HepG2 (cell line): Measurements from ENCODE around the gene MAPRE3. TPM values are rescaled to one million over a fixed set of nuclear protein-coding genes. Genes with fewer than 3 reads are reported as not detected.
A peak's percentile ranks its signal among the peaks of the same experiment; 100 is the strongest.

ENCODE experiments used
- ARNT ChIP-seq: fragments of 450-650 bp; IDR thresholded peaks from 2 replicates; pipeline ENCODE4 v1.6.1; 2017
- BHLHE40 ChIP-seq: IDR thresholded peaks from 2 replicates; pipeline ENCODE4 v1.6.1; 2011; ENCODE audit warnings: low read length, improper control_type of control experiment
- CBX5 ChIP-seq: sonication (generic); formaldehyde crosslinking; IDR thresholded peaks from 2 replicates; pipeline ENCODE4 v1.4.0; 2020; ENCODE audit warnings: missing genetic modification reagents, borderline replicate concordance
- CHD2 ChIP-seq: IDR thresholded peaks from 2 replicates; pipeline ENCODE4 v1.6.1; 2011; ENCODE audit warnings: low read depth, low read length, improper control_type of control experiment
- ETV6 ChIP-seq: sonication (generic); formaldehyde crosslinking; conservative IDR thresholded peaks from 2 replicates; pipeline ENCODE4 v1.4.0; 2020; ENCODE audit warnings: missing genetic modification reagents
- FOXJ3 ChIP-seq: sonication (generic); formaldehyde crosslinking; IDR thresholded peaks from 2 replicates; pipeline ENCODE4 v1.4.0; 2020; ENCODE audit warnings: missing genetic modification reagents, mild to moderate bottlenecking, borderline replicate concordance
- MXI1 ChIP-seq: IDR thresholded peaks from 3 replicates; pipeline ENCODE4 v1.6.1; 2012; ENCODE audit warnings: low read depth, low read length, inconsistent platforms, borderline replicate concordance
- PCBP1 ChIP-seq: fragments of 200-400 bp; formaldehyde crosslinking; IDR thresholded peaks from 2 replicates; pipeline ENCODE4 v1.6.1; 2017; ENCODE audit warnings: mild to moderate bottlenecking, low read depth, low read length, borderline replicate concordance
- ZBTB7A ChIP-seq: sonication (generic); formaldehyde crosslinking; IDR thresholded peaks from 2 replicates; pipeline ENCODE4 v1.8.0; 2022; ENCODE audit warnings: mild to moderate bottlenecking, missing genetic modification reagents
- ZFAT ChIP-seq: sonication (generic); formaldehyde crosslinking; conservative IDR thresholded peaks from 2 replicates; pipeline ENCODE4 v1.8.1; 2023; ENCODE audit warnings: missing genetic modification reagents, inconsistent platforms
- ZFP41 ChIP-seq: sonication (generic); formaldehyde crosslinking; IDR thresholded peaks from 2 replicates; pipeline ENCODE4 v1.4.0; 2020; ENCODE audit warnings: mild to moderate bottlenecking, missing genetic modification reagents, borderline replicate concordance
- ZKSCAN5 ChIP-seq: sonication (generic); formaldehyde crosslinking; IDR thresholded peaks from 2 replicates; pipeline ENCODE4 v1.5.1; 2020; ENCODE audit warnings: mild to moderate bottlenecking, missing genetic modification reagents
- ZNF101 ChIP-seq: sonication (generic); formaldehyde crosslinking; IDR thresholded peaks from 2 replicates; pipeline ENCODE4 v1.4.0; 2020; ENCODE audit warnings: mild to moderate bottlenecking, low read depth, missing genetic modification reagents, borderline replicate concordance
- ZNF460 ChIP-seq: sonication (generic); formaldehyde crosslinking; IDR thresholded peaks from 2 replicates; pipeline ENCODE4 v1.5.1; 2020; ENCODE audit warnings: missing genetic modification reagents, mild to moderate bottlenecking, borderline replicate concordance
- ZNF530 ChIP-seq: sonication (generic); formaldehyde crosslinking; IDR thresholded peaks from 2 replicates; pipeline ENCODE4 v1.5.0; 2020; ENCODE audit warnings: low read depth, mild to moderate bottlenecking, missing genetic modification reagents
- ZNF556 ChIP-seq: sonication (generic); formaldehyde crosslinking; IDR thresholded peaks from 2 replicates; pipeline ENCODE4 v1.4.0; 2020; ENCODE audit warnings: mild to moderate bottlenecking, missing genetic modification reagents, borderline replicate concordance
- ZNF616 ChIP-seq: sonication (generic); formaldehyde crosslinking; IDR thresholded peaks from 2 replicates; pipeline ENCODE4 v1.5.0; 2020; ENCODE audit warnings: low read depth, mild to moderate bottlenecking, missing genetic modification reagents
- polyA plus RNA-seq, 8 experiments: library from polyadenylated mRNA; depleted of rRNA in 3 of 8; stranded (reverse) in 7 of 8; unstranded in 1 of 8; fragments of >200 nt; fragmentation: Illumina TruSeq in 4 of 8; extraction: Trizol in 4 of 8; gene quantifications; 2 replicates each; pipeline versions ENCODE4 v1.2.1 to v1.2.3, GENCODE V29; 2011 to 2016; ENCODE audit warnings: low read depth in 4 of 8, missing spikeins in 1 of 8, mixed read lengths in 1 of 8; ENCODE audit not compliant: insufficient read depth in 1 of 8
- total RNA-seq, 5 experiments: library from RNA; depleted of rRNA; stranded (reverse); fragments of >200 nt; fragmentation: Illumina TruSeq; extraction: Trizol; gene quantifications; 2 replicates each; pipeline ENCODE4 v1.2.3, GENCODE V29; 2016; ENCODE audit warnings: low read depth in 1 of 5
- TF ChIP-seq, protein P1 (sequence below): conservative IDR thresholded peaks from 2 replicates; pipeline ENCODE4 v1.6.1; 2018; ENCODE audit warnings: missing genetic modification reagents
- TF ChIP-seq, protein P2 (sequence below): sonication (generic); formaldehyde crosslinking; IDR thresholded peaks from 2 replicates; pipeline ENCODE4 v1.4.0; 2020; ENCODE audit warnings: missing genetic modification reagents, mild to moderate bottlenecking, borderline replicate concordance
- TF ChIP-seq, protein P3 (sequence below): sonication (generic); formaldehyde crosslinking; IDR thresholded peaks from 2 replicates; pipeline ENCODE4 v1.4.0; 2020; ENCODE audit warnings: missing genetic modification reagents
- TF ChIP-seq, protein P4 (sequence below): sonication (generic); formaldehyde crosslinking; IDR thresholded peaks from 2 replicates; pipeline ENCODE4 v1.4.0; 2020; ENCODE audit warnings: mild to moderate bottlenecking, missing genetic modification reagents

MAPRE3 gene
- total and polyA plus RNA-seq, 2 of the 13 experiments (the other 11 are each of a cell fraction or from before 2014, with no cell fraction given): 0.31 to 0.91 TPM

DNA sequence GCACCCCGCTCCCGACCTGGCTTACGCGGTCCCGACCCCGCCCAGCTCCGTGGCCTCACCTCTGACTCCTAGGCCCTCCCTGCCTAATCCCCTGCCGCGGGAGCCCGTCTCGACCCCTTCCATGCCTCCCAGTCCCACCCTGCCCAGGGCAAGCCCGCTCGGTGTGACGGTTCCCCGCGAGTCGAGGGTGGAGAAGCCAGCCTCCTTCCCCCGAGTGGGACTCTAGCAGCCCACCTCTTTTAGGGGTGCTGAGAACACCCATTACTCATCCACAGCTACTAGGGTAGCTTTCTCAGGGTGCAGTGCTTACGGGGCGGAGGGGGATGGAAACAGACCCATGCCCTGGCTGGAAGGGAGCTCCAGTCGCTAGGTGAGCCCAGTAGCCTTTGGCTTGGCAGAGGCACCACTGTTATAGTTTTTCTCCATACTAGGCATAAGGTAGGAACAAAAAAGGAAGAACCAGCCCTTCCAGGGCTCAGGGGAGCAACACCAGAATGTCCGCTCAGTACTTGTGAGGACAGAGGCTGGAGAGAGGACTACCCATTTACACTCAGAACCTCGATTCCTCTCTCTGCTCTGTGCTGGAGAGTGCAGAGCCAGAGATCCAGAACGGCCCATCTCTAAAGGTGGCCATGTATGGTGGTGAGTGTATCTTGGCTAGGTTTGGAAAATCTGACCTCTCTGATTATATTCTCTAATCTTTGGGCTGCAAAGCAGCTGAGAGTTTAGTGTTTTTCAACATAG lies 81.6 kb downstream of the MAPRE3 start (continued):
- TF ChIP-seq, protein P1, sequence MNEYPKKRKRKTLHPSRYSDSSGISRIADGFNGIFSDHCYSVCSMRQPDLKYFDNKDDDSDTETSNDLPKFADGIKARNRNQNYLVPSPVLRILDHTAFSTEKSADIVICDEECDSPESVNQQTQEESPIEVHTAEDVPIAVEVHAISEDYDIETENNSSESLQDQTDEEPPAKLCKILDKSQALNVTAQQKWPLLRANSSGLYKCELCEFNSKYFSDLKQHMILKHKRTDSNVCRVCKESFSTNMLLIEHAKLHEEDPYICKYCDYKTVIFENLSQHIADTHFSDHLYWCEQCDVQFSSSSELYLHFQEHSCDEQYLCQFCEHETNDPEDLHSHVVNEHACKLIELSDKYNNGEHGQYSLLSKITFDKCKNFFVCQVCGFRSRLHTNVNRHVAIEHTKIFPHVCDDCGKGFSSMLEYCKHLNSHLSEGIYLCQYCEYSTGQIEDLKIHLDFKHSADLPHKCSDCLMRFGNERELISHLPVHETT (CRISPR knock-in tag): no peak
- no peak for TF ChIP-seq ZFP41 (CRISPR knock-in tag)
- no peak for TF ChIP-seq ZFAT (CRISPR knock-in tag)
- TF ChIP-seq ZNF101: no peak
- TF ChIP-seq CHD2: peak; percentile 32; the same call in 1 of the 2 replicates
- TF ChIP-seq, protein P2, sequence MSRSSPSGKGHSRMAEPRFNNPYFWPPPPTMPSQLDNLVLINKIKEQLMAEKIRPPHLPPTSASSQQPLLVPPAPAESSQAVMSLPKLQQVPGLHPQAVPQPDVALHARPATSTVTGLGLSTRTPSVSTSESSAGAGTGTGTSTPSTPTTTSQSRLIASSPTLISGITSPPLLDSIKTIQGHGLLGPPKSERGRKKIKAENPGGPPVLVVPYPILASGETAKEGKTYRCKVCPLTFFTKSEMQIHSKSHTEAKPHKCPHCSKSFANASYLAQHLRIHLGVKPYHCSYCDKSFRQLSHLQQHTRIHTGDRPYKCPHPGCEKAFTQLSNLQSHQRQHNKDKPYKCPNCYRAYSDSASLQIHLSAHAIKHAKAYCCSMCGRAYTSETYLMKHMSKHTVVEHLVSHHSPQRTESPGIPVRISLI (CRISPR knock-in tag): no peak
- TF ChIP-seq ZNF460 (CRISPR knock-in tag): no peak
- TF ChIP-seq ARNT: no peak
- no peak for TF ChIP-seq CBX5
- TF ChIP-seq ETV6 (CRISPR knock-in tag): no peak
- no peak for TF ChIP-seq FOXJ3 (CRISPR knock-in tag)
- no peak for TF ChIP-seq ZNF530 (CRISPR knock-in tag)
- no peak for TF ChIP-seq MXI1
- TF ChIP-seq ZNF556: no peak
- TF ChIP-seq ZBTB7A: peak; percentile 60; the same call in 1 of the 2 replicates
- no peak for TF ChIP-seq BHLHE40
- 0 out of 2 replicates have a peak, but pooled peaks have one; percentile 1 for TF ChIP-seq ZNF616 (CRISPR knock-in tag)
- 0 out of 2 replicates have a peak, but pooled peaks have one; percentile 5 for TF ChIP-seq PCBP1
- TF ChIP-seq, protein P3, sequence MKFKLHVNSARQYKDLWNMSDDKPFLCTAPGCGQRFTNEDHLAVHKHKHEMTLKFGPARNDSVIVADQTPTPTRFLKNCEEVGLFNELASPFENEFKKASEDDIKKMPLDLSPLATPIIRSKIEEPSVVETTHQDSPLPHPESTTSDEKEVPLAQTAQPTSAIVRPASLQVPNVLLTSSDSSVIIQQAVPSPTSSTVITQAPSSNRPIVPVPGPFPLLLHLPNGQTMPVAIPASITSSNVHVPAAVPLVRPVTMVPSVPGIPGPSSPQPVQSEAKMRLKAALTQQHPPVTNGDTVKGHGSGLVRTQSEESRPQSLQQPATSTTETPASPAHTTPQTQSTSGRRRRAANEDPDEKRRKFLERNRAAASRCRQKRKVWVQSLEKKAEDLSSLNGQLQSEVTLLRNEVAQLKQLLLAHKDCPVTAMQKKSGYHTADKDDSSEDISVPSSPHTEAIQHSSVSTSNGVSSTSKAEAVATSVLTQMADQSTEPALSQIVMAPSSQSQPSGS (CRISPR knock-in tag): no peak
- TF ChIP-seq, protein P4, sequence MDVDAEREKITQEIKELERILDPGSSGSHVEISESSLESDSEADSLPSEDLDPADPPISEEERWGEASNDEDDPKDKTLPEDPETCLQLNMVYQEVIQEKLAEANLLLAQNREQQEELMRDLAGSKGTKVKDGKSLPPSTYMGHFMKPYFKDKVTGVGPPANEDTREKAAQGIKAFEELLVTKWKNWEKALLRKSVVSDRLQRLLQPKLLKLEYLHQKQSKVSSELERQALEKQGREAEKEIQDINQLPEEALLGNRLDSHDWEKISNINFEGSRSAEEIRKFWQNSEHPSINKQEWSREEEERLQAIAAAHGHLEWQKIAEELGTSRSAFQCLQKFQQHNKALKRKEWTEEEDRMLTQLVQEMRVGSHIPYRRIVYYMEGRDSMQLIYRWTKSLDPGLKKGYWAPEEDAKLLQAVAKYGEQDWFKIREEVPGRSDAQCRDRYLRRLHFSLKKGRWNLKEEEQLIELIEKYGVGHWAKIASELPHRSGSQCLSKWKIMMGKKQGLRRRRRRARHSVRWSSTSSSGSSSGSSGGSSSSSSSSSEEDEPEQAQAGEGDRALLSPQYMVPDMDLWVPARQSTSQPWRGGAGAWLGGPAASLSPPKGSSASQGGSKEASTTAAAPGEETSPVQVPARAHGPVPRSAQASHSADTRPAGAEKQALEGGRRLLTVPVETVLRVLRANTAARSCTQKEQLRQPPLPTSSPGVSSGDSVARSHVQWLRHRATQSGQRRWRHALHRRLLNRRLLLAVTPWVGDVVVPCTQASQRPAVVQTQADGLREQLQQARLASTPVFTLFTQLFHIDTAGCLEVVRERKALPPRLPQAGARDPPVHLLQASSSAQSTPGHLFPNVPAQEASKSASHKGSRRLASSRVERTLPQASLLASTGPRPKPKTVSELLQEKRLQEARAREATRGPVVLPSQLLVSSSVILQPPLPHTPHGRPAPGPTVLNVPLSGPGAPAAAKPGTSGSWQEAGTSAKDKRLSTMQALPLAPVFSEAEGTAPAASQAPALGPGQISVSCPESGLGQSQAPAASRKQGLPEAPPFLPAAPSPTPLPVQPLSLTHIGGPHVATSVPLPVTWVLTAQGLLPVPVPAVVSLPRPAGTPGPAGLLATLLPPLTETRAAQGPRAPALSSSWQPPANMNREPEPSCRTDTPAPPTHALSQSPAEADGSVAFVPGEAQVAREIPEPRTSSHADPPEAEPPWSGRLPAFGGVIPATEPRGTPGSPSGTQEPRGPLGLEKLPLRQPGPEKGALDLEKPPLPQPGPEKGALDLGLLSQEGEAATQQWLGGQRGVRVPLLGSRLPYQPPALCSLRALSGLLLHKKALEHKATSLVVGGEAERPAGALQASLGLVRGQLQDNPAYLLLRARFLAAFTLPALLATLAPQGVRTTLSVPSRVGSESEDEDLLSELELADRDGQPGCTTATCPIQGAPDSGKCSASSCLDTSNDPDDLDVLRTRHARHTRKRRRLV: no peak
- no peak for TF ChIP-seq ZKSCAN5 (CRISPR knock-in tag)
